ENCODE results near the gene NAXE. TPM values are rescaled to one million over a fixed set of nuclear protein-coding genes. Genes with fewer than 3 reads are reported as not detected.

The NAXE gene
- polyA plus RNA-seq, 1 donor from 2014 or later, result 95.7 TPM

DNA sequence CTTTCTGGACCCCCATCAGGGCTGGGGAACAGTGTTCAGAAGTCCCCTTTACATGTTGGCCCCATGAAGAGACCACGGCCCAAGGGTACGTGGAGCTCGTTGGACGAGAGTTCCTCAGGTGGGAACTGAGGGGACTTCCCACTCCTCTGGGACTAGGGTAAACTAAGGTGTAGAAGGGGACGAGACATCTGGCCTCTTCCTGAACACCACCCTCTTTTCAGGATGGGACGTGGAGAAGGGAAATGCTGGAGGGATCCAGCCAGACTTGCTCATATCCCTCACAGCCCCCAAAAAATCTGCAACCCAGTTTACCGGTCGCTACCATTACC, 2.0 kb downstream of the NAXE start:
- peak overlapping the region; percentile 17 for H3K9ac ChIP-seq (ENCODE audit: low read length)
- H3K36me3 ChIP-seq (ENCODE audit: insufficient read depth, low read length), result no peaks in the 10 kb centered on the region
- peak overlapping the region; percentile 86 for H3K4me3 ChIP-seq (ENCODE audit: low read length)
- H4K20me1 ChIP-seq (ENCODE audit: insufficient read depth), result no peaks in the 10 kb centered on the region
- no peak overlapping the region for H3K4me2 ChIP-seq (ENCODE audit: low read length)
- no peaks in the 10 kb centered on the region for H3K79me2 ChIP-seq (replicated peaks; ENCODE audit: insufficient read depth, low read length)
- H3K9me2 ChIP-seq (ENCODE audit: insufficient read depth, low read length), result no peaks in the 10 kb centered on the region
- peak overlapping the region; percentile 84 for H3K27ac ChIP-seq (ENCODE audit: low read length)
- no peaks in the 10 kb centered on the region for H3K27me3 ChIP-seq (ENCODE audit: insufficient read depth, low read depth, low read length)
- H3F3A ChIP-seq (ENCODE audit: insufficient read depth, low read length, poor library complexity, severe bottlenecking), result no peaks in the 10 kb centered on the region
- H3K9me3 ChIP-seq (ENCODE audit: low read length), result no peaks in the 10 kb centered on the region
- TF ChIP-seq REST (IDR thresholded peaks at IDR 0.05; ENCODE audit: borderline replicate concordance) (no peak), TAF1 (IDR thresholded peaks at IDR 0.05; ENCODE audit: low read depth) (no peak), MXI1 (conservative IDR thresholded peaks at IDR 0.05; ENCODE audit: poor library complexity, severe bottlenecking) (no peak)
- no peak overlapping the region for H2AFZ ChIP-seq (ENCODE audit: low read depth, low read length)

DNA sequence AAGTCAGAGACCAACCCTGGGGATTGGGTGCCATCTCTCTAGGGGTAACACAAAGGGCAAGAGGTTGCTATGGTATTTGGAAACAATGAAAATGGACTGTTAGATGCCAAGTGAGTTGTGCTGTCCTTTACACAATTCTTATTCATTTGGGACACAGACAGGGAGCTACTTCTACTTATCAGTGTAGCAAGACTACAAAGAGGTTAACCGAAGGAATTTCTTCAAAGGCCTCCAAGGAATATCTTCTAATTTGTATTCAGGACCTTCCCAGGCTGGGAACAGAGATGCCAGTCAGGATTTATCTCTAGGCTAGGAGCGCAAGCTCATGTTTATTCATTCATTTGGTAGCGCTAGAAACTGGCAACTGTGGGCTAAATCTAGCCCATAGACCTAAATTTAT, 2.6 kb downstream of the NAXE start:
- Histone ChIP-seq H3K4me2 (ENCODE audit: low read length) (peak overlapping the region; percentile 25), H3F3A (ENCODE audit: insufficient read depth, low read length, poor library complexity, severe bottlenecking) (no peaks in the 10 kb centered on the region), H3K79me2 (replicated peaks; ENCODE audit: insufficient read depth, low read length) (no peaks in the 10 kb centered on the region), H3K4me3 (ENCODE audit: low read length) (peak overlapping the region; percentile 86), H3K9ac (ENCODE audit: low read length) (peak overlapping the region; percentile 48), H3K27ac (ENCODE audit: low read length) (peak overlapping the region; percentile 84), H3K9me3 (ENCODE audit: low read length) (no peaks in the 10 kb centered on the region), H3K36me3 (ENCODE audit: insufficient read depth, low read length) (no peaks in the 10 kb centered on the region), H4K20me1 (ENCODE audit: insufficient read depth) (no peaks in the 10 kb centered on the region), H3K9me2 (ENCODE audit: insufficient read depth, low read length) (no peaks in the 10 kb centered on the region), H2AFZ (ENCODE audit: low read depth, low read length) (no peak overlapping the region), H3K27me3 (ENCODE audit: insufficient read depth, low read depth, low read length) (no peaks in the 10 kb centered on the region)
- peak; percentile 37 for TF ChIP-seq EP300 (conservative IDR thresholded peaks at IDR 0.05; ENCODE audit: poor library complexity, severe bottlenecking)
- no peak for TF ChIP-seq TAF1 (IDR thresholded peaks at IDR 0.05; ENCODE audit: low read depth)
- no peak for TF ChIP-seq CTCF (IDR thresholded peaks at IDR 0.05; ENCODE audit: poor library complexity, severe bottlenecking)
- TF ChIP-seq POLR2AphosphoS5 (IDR thresholded peaks at IDR 0.05), result peak; percentile 10
- TF ChIP-seq SMC3 (conservative IDR thresholded peaks at IDR 0.05; ENCODE audit: poor library complexity), result no peak
- TF ChIP-seq EZH2 (IDR thresholded peaks at IDR 0.05; ENCODE audit: borderline replicate concordance, insufficient read depth, low read length, poor library complexity, severe bottlenecking), result no peak
- TF ChIP-seq REST (IDR thresholded peaks at IDR 0.05; ENCODE audit: borderline replicate concordance), result peak; percentile 98

All from neural cell (in vitro differentiated cells).